HepG2 (cell line): ENCODE results near the gene PHTF1. TPM values are rescaled to one million over a fixed set of nuclear protein-coding genes. Genes with fewer than 3 reads are reported as not detected.

Experiments used
- CSRNP1 ChIP-seq: sonication (generic); formaldehyde crosslinking; IDR thresholded peaks from 2 replicates; pipeline ENCODE4 v1.8.1; 2023; ENCODE audit warnings: mild to moderate bottlenecking, missing genetic modification reagents
- GABPA ChIP-seq, 2 experiments: IDR thresholded peaks; 2 replicates each; pipeline ENCODE4 v1.6.1; 2011 to 2016; ENCODE audit warnings: low read depth in 2 of 2, low read length in 1 of 2, missing biosample characterization in 1 of 2, missing genetic modification characterization in 1 of 2
- HMG20B ChIP-seq: conservative IDR thresholded peaks from 2 replicates; pipeline ENCODE4 v1.6.1; 2016; ENCODE audit warnings: missing genetic modification reagents, missing compliant biosample characterization
- LRRFIP1 ChIP-seq: sonication (generic); formaldehyde crosslinking; conservative IDR thresholded peaks from 2 replicates; pipeline ENCODE4 v1.4.0; 2020; ENCODE audit warnings: missing genetic modification reagents
- MXD1 ChIP-seq: sonication (generic); formaldehyde crosslinking; IDR thresholded peaks from 2 replicates; pipeline ENCODE4 v1.4.0; 2020; ENCODE audit warnings: mild to moderate bottlenecking, missing genetic modification reagents
- MXD4 ChIP-seq: IDR thresholded peaks from 2 replicates; pipeline ENCODE4 v1.6.1; 2016; ENCODE audit warnings: mild to moderate bottlenecking, missing biosample characterization, missing genetic modification reagents
- PHF21A ChIP-seq: sonication (generic); formaldehyde crosslinking; IDR thresholded peaks from 2 replicates; pipeline ENCODE4 v1.5.0; 2020; ENCODE audit warnings: mild to moderate bottlenecking, missing genetic modification reagents
- SKIL ChIP-seq: sonication (generic); formaldehyde crosslinking; IDR thresholded peaks from 2 replicates; pipeline ENCODE4 v1.8.0; 2022; ENCODE audit warnings: missing genetic modification reagents, mild to moderate bottlenecking, moderate library complexity, borderline replicate concordance
- SNAPC4 ChIP-seq: sonication (generic); formaldehyde crosslinking; IDR thresholded peaks from 2 replicates; pipeline ENCODE4 v1.4.0; 2020; ENCODE audit warnings: mild to moderate bottlenecking, missing genetic modification reagents
- TRIM24 ChIP-seq: sonication (generic); formaldehyde crosslinking; IDR thresholded peaks from 2 replicates; pipeline ENCODE4 v1.8.0; 2022; ENCODE audit warnings: mild to moderate bottlenecking, missing genetic modification reagents
- ZFX ChIP-seq: sonication (generic); formaldehyde crosslinking; IDR thresholded peaks from 2 replicates; pipeline ENCODE4 v1.4.0; 2020; ENCODE audit warnings: mild to moderate bottlenecking, low read depth, missing genetic modification reagents, moderate library complexity
- ZMAT3 ChIP-seq: sonication (generic); formaldehyde crosslinking; conservative IDR thresholded peaks from 2 replicates; pipeline ENCODE4 v1.7.0; 2021; ENCODE audit warnings: missing genetic modification reagents
- ZNF20 ChIP-seq: sonication (generic); formaldehyde crosslinking; IDR thresholded peaks from 2 replicates; pipeline ENCODE4 v1.4.0; 2020; ENCODE audit warnings: mild to moderate bottlenecking, moderate library complexity, missing genetic modification reagents
- ZNF331 ChIP-seq: sonication (generic); formaldehyde crosslinking; IDR thresholded peaks from 2 replicates; pipeline ENCODE4 v1.4.0; 2020; ENCODE audit warnings: missing genetic modification reagents
- ZNF577 ChIP-seq: sonication (generic); formaldehyde crosslinking; IDR thresholded peaks from 2 replicates; pipeline ENCODE4 v1.4.0; 2020; ENCODE audit warnings: mild to moderate bottlenecking, low read depth, missing genetic modification reagents, borderline replicate concordance
- ZNF660 ChIP-seq: sonication (generic); formaldehyde crosslinking; IDR thresholded peaks from 2 replicates; pipeline ENCODE4 v1.5.1; 2020; ENCODE audit warnings: mild to moderate bottlenecking, low read depth, missing genetic modification reagents, borderline replicate concordance
- polyA plus RNA-seq, 8 experiments: library from polyadenylated mRNA; depleted of rRNA in 3 of 8; stranded (reverse) in 7 of 8; unstranded in 1 of 8; fragments of >200 nt; fragmentation: Illumina TruSeq in 4 of 8; extraction: Trizol in 4 of 8; gene quantifications; 2 replicates each; pipeline versions ENCODE4 v1.2.1 to v1.2.3, GENCODE V29; 2011 to 2016; ENCODE audit warnings: low read depth in 4 of 8, missing spikeins in 1 of 8, mixed read lengths in 1 of 8; ENCODE audit not compliant: insufficient read depth in 1 of 8
- total RNA-seq, 5 experiments: library from RNA; depleted of rRNA; stranded (reverse); fragments of >200 nt; fragmentation: Illumina TruSeq; extraction: Trizol; gene quantifications; 2 replicates each; pipeline ENCODE4 v1.2.3, GENCODE V29; 2016; ENCODE audit warnings: low read depth in 1 of 5

Gene PHTF1
- total and polyA plus RNA-seq, 2 of the 13 experiments (the other 11 are each of a cell fraction or from before 2014, with no cell fraction given) = 5.0 to 19.7 TPM

GRCh38 chr1:113759333-113760101, at the start of gene PHTF1 (continued):
- TF ChIP-seq CSRNP1 (CRISPR knock-in tag) (no peak), MXD4 (CRISPR knock-in tag) (peak; percentile 81), LRRFIP1 (CRISPR knock-in tag) (no peak), ZNF20 (no peak), PHF21A (no peak; the same call in 1 of the 2 replicates), MXD1 (CRISPR knock-in tag) (peak; percentile 26; the same call in 1 of the 2 replicates), ZMAT3 (CRISPR knock-in tag) (peak; percentile 72; the same call in 1 of the 2 replicates), ZFX (peak; percentile 92), HMG20B (no peak; the same call in 1 of the 2 replicates), SKIL (CRISPR knock-in tag) (no peak), SNAPC4 (peak; percentile 77; the same call in 1 of the 2 replicates), ZNF577 (no peak), GABPA (IDR thresholded peaks at IDR 0.05; ENCODE audit: low read depth, low read length) (peak; percentile 53), GABPA (CRISPR knock-in tag; IDR thresholded peaks at IDR 0.05; ENCODE audit: low read depth) (peak; percentile 78), ZNF660 (no peak), TRIM24 (CRISPR knock-in tag) (no peak), ZNF331 (CRISPR knock-in tag) (peak; percentile 8; the same call in 1 of the 2 replicates)
